ENCODE measurements around the gene CFAP73. TPM values are rescaled to one million over a fixed set of nuclear protein-coding genes. Genes with fewer than 3 reads are reported as not detected.

CFAP73 gene
- polyA plus RNA-seq, 3 donors: 0.14 TPM; not detected in 2

DNA sequence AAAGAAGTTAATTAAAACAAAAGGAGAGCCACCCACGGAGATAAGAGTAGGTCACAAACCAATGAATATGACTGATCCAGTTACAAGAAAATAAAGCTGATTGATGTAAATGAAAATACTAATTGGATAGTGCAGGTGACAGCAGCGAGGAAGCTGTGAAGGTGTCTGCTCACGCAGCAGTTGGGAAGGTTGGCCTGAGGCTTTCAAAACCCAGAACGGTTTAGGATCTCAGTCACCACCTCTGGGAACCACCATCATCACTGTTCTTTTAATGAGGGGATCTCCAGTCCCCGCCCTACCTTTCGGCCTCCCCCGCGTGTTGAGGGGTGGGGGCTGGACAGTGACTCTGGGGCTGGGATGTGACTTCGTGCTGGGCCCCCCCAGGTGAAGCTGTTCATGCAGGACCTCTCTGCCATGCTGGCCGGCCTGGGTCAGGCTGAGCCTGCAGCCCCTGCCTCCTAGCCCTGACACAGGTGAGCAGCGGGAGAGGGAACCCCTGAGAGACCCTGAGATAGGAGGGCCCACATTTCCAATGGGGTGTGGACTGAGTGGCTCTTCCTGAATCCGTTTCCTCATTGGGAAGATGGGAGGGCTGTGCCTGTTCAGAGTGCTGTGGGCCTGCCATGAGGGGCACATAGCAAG is 7.8 kb downstream of the CFAP73 start:
- H3K27ac ChIP-seq (ENCODE audit: low read depth in 1 of 2, low read length in 2 of 2): no peak overlapping the region
- 97% methylated on average over 6 of the region's 12 CpGs for WGBS (ENCODE audit: insufficient coverage)
- H3K9me3 ChIP-seq (replicated peaks in 1 of 2; ENCODE audit: control insufficient read depth in 1 of 2, insufficient read depth in 1 of 2, low read length in 2 of 2): peaks cover 0 to 15% of the 10 kb centered on the region in 2 donors
- TF ChIP-seq, protein P1, sequence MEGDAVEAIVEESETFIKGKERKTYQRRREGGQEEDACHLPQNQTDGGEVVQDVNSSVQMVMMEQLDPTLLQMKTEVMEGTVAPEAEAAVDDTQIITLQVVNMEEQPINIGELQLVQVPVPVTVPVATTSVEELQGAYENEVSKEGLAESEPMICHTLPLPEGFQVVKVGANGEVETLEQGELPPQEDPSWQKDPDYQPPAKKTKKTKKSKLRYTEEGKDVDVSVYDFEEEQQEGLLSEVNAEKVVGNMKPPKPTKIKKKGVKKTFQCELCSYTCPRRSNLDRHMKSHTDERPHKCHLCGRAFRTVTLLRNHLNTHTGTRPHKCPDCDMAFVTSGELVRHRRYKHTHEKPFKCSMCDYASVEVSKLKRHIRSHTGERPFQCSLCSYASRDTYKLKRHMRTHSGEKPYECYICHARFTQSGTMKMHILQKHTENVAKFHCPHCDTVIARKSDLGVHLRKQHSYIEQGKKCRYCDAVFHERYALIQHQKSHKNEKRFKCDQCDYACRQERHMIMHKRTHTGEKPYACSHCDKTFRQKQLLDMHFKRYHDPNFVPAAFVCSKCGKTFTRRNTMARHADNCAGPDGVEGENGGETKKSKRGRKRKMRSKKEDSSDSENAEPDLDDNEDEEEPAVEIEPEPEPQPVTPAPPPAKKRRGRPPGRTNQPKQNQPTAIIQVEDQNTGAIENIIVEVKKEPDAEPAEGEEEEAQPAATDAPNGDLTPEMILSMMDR (IDR thresholded peaks at IDR 0.05): no peak
- H4K20me1 ChIP-seq (ENCODE audit: insufficient read depth, low read length): no peaks in the 10 kb centered on the region
- no peak overlapping the region for H2AFZ ChIP-seq (ENCODE audit: insufficient read depth, low read depth, low read length, poor library complexity, severe bottlenecking)
- DNase-seq: no peak
- peaks cover 37 to 44% (median 42%) of the 10 kb centered on the region in 3 donors for H3K27me3 Mint-ChIP-seq (ENCODE audit: low read depth in 3 of 3)
- peaks cover 13 to 32% of the 10 kb centered on the region in 2 donors for H3K4me1 ChIP-seq (ENCODE audit: control insufficient read depth in 1 of 2, insufficient read depth in 2 of 2, low read length in 2 of 2)
- H3K27me3 ChIP-seq (ENCODE audit: control insufficient read depth in 2 of 2, insufficient read depth in 2 of 2, low read length in 2 of 2): peaks cover 22 to 36% of the 10 kb centered on the region in 2 donors
- peaks cover 0 to 9% (median 4%) of the 10 kb centered on the region in 7 donors for H3K9me3 Mint-ChIP-seq
- no peak overlapping the region for H3K4me2 ChIP-seq (replicated peaks; ENCODE audit: extremely low read depth, low read length, poor library complexity, severe bottlenecking)
- H3K36me3 Mint-ChIP-seq: peaks cover 54 to 58% of the 10 kb centered on the region in 2 donors
- no peak overlapping the region for H3K9ac ChIP-seq (ENCODE audit: insufficient read depth, low read length, poor library complexity, severe bottlenecking)
- no peak overlapping the region for H3K4me3 Mint-ChIP-seq
- H3K36me3 ChIP-seq (replicated peaks in 1 of 2; ENCODE audit: control insufficient read depth in 1 of 2, insufficient read depth in 2 of 2, low read length in 2 of 2): peaks cover 45 to 50% of the 10 kb centered on the region in 2 donors
- peak overlapping the region in 1 of 7 donors; percentile 11 for H3K27ac Mint-ChIP-seq
- peaks cover 26% of the 10 kb centered on the region for H3K4me1 Mint-ChIP-seq
- H3K4me3 ChIP-seq (replicated peaks in 1 of 3; ENCODE audit: low read depth in 2 of 3, low read length in 3 of 3): no peak overlapping the region
- intact Hi-C loops (cut with micrococcal nuclease): loop anchor here in 1 of 2 donors (10.0 kb wide), 1 partner anchor 273 kb away; no protein-coding TSS in a partner anchor
- no peaks in the 10 kb centered on the region for H3K79me2 ChIP-seq (ENCODE audit: insufficient read depth, low read length)

DNA sequence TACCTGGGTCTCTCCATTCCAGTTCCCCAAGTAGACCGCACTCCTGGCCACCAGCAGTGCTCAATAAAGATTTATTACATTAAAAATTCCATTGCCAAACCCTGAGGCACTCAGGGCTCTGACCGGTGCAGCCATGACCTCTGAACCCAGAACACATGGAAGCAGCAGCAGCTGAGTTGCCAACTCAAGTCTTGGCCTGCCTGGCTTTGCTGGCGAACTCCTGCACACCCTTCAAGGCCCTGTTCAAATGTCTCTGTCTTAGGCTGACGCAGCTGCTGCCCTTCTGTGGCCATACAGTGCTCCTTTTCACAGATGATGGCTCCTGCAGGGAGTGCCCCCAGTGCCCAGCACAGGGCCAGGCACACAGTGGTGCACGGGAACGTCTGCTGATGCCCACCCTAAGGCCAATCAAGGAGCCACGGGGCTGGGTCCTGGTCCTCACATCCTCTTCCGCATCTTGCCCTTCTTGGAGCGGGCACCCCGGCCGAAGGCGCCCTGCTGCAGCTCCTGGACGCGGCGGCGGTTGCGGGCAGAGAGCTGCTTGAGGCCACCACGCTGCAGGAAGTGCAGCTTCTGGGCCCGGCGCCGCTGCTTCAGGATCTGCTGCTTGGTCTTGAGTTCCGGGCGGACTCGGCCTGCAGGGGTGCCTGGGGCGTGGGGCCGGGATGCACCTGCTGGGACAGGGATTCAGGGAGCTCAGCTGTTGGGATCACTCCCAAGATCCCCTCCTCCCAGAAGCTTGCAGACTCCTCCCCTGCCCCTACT is 9.1 kb downstream of the CFAP73 start:
- H3K36me3 ChIP-seq (replicated peaks in 1 of 2; ENCODE audit: control insufficient read depth in 1 of 2, insufficient read depth in 2 of 2, low read length in 2 of 2): peaks cover 58 to 63% of the 10 kb centered on the region in 2 donors
- peak overlapping the region in 1 of 7 donors; percentile 10 for H3K27ac Mint-ChIP-seq

More for the DNA sequence above, 9.1 kb downstream of the CFAP73 start:
- Mint-ChIP-seq H3K4me3 (no peak overlapping the region), H3K4me1 (peaks cover 15% of the 10 kb centered on the region), H3K36me3 (peaks cover 67 to 68% of the 10 kb centered on the region in 2 donors), H3K9me3 (peaks cover 0 to 6% (median 3%) of the 10 kb centered on the region in 7 donors), H3K27me3 (ENCODE audit: low read depth in 3 of 3) (peaks cover 24 to 31% (median 30%) of the 10 kb centered on the region in 3 donors)
- no peaks in the 10 kb centered on the region for H3K79me2 ChIP-seq (ENCODE audit: insufficient read depth, low read length)
- no peak overlapping the region for H3K27ac ChIP-seq (ENCODE audit: low read depth in 1 of 2, low read length in 2 of 2)
- DNase-seq: no peak
- WGBS (ENCODE audit: insufficient coverage): over 99% methylated on average over 25 of the region's 26 CpGs
- TF ChIP-seq, protein P1 (IDR thresholded peaks at IDR 0.05): no peak
- intact Hi-C loops (cut with micrococcal nuclease): loop anchor here in 1 of 2 donors (10.0 kb wide), 1 partner anchor 274 kb away; no protein-coding TSS in a partner anchor
- no peak overlapping the region for H2AFZ ChIP-seq (ENCODE audit: insufficient read depth, low read depth, low read length, poor library complexity, severe bottlenecking)
- no peak overlapping the region for H3K4me3 ChIP-seq (replicated peaks in 1 of 3; ENCODE audit: low read depth in 2 of 3, low read length in 3 of 3)
- peaks cover 3 to 19% of the 10 kb centered on the region in 2 donors for H3K4me1 ChIP-seq (ENCODE audit: control insufficient read depth in 1 of 2, insufficient read depth in 2 of 2, low read length in 2 of 2)
- peaks cover 15 to 25% of the 10 kb centered on the region in 2 donors for H3K27me3 ChIP-seq (ENCODE audit: control insufficient read depth in 2 of 2, insufficient read depth in 2 of 2, low read length in 2 of 2)
- H3K4me2 ChIP-seq (replicated peaks; ENCODE audit: extremely low read depth, low read length, poor library complexity, severe bottlenecking): no peak overlapping the region
- H3K9ac ChIP-seq (ENCODE audit: insufficient read depth, low read length, poor library complexity, severe bottlenecking): no peak overlapping the region
- H3K9me3 ChIP-seq (replicated peaks in 1 of 2; ENCODE audit: control insufficient read depth in 1 of 2, insufficient read depth in 1 of 2, low read length in 2 of 2): peaks cover 0 to 15% of the 10 kb centered on the region in 2 donors
- H4K20me1 ChIP-seq (ENCODE audit: insufficient read depth, low read length): no peaks in the 10 kb centered on the region

All from CD14-positive monocyte (primary cell).